GM23338 (cell line): ENCODE measurements around the gene MRPL37. TPM values are rescaled to one million over a fixed set of nuclear protein-coding genes. Genes with fewer than 3 reads are reported as not detected.

Experiments used
- ATAC-seq: fragments of 200-7000 bp; cut with Tn5 transposase; 3 replicates; pipeline ENCODE4 v1.9.1; 2020
- DNase-seq: peaks from one replicate; pipeline ENCODE4 v3.0.0-alpha.2; 2015; ENCODE audit warnings: low spot score
- H2AFZ ChIP-seq: fragments of 200-600 bp; sonication (generic); 2 replicates; pipeline ENCODE4 v1.8.0; 2016; ENCODE audit warnings: antibody characterized with exemption, mild to moderate bottlenecking, moderate library complexity
- H3F3A ChIP-seq: fragments of 200-600 bp; sonication (generic); replicated peaks from 2 replicates; pipeline ENCODE4 v1.8.0; 2017; ENCODE audit warnings: antibody characterized with exemption, mixed run types, low read depth
- H3K27ac ChIP-seq: fragments of 200-600 bp; sonication (generic); 2 replicates; pipeline ENCODE4 v1.6.1; 2016; ENCODE audit warnings: low read depth
- H3K27me3 ChIP-seq: fragments of 200-600 bp; sonication (generic); 2 replicates; pipeline ENCODE4 v1.8.0; 2016; ENCODE audit warnings: mild to moderate bottlenecking, mixed run types, moderate library complexity; ENCODE audit not compliant: insufficient read depth
- H3K36me3 ChIP-seq: fragments of 200-600 bp; sonication (generic); 2 replicates; pipeline ENCODE4 v1.8.0; 2016; ENCODE audit warnings: mild to moderate bottlenecking; ENCODE audit not compliant: insufficient read depth
- H3K4me1 ChIP-seq: fragments of 200-600 bp; sonication (generic); 2 replicates; pipeline ENCODE4 v1.8.0; 2016; ENCODE audit warnings: mild to moderate bottlenecking, moderate library complexity; ENCODE audit not compliant: insufficient read depth
- H3K4me2 ChIP-seq: fragments of 200-600 bp; sonication (generic); 2 replicates; pipeline ENCODE4 v1.7.1; 2017; ENCODE audit warnings: mixed run types
- H3K4me3 ChIP-seq: fragments of 200-600 bp; sonication (generic); 2 replicates; pipeline ENCODE4 v1.6.1; 2016; ENCODE audit warnings: mixed run types
- H3K79me2 ChIP-seq: fragments of 200-600 bp; sonication (generic); replicated peaks from 2 replicates; pipeline ENCODE4 v1.8.0; 2017; ENCODE audit warnings: mild to moderate bottlenecking; ENCODE audit not compliant: insufficient read depth
- H3K9me2 ChIP-seq: fragments of 200-600 bp; sonication (generic); 2 replicates; pipeline ENCODE4 v1.8.0; 2017; ENCODE audit not compliant: insufficient read depth
- H4K20me1 ChIP-seq: fragments of 200-600 bp; sonication (generic); replicated peaks from 2 replicates; pipeline ENCODE4 v1.8.0; 2017; ENCODE audit warnings: mild to moderate bottlenecking; ENCODE audit not compliant: insufficient read depth
- H3K27ac Mint-ChIP-seq: 2 replicates; pipeline ENCODE4 v1.8.0; 2020; ENCODE audit warnings: inconsistent platforms, mild to moderate bottlenecking, moderate library complexity, mixed read lengths
- H3K27me3 Mint-ChIP-seq: 3 replicates; pipeline ENCODE4 v1.8.0; 2022; ENCODE audit warnings: low read depth, mild to moderate bottlenecking, moderate library complexity, mixed read lengths, inconsistent platforms; ENCODE audit not compliant: insufficient read depth, poor library complexity
- H3K36me3 Mint-ChIP-seq: 3 replicates; pipeline ENCODE4 v1.8.0; 2021; ENCODE audit warnings: low read depth, mild to moderate bottlenecking, inconsistent platforms, moderate library complexity, mixed read lengths
- H3K4me1 Mint-ChIP-seq: 3 replicates; pipeline ENCODE4 v1.8.0; 2020; ENCODE audit warnings: mild to moderate bottlenecking, inconsistent platforms, mixed read lengths
- H3K4me3 Mint-ChIP-seq: 3 replicates; pipeline ENCODE4 v1.8.0; 2021; ENCODE audit warnings: moderate library complexity, mild to moderate bottlenecking, inconsistent platforms, mixed read lengths
- H3K9me3 Mint-ChIP-seq: 3 replicates; pipeline ENCODE4 v1.8.0; 2020; ENCODE audit warnings: moderate library complexity, mild to moderate bottlenecking, inconsistent platforms, mixed read lengths
- CREB1 ChIP-seq: fragments of 250-450 bp; sonication (Bioruptor Pico); IDR thresholded peaks from 2 replicates; pipeline ENCODE4 v1.5.0; 2020; ENCODE audit warnings: low read depth, mild to moderate bottlenecking, moderate library complexity
- EZH2 ChIP-seq: fragments of 200-600 bp; sonication (generic); IDR thresholded peaks from one replicate; pipeline ENCODE4 v1.8.0; 2017; ENCODE audit warnings: antibody characterized with exemption, mild to moderate bottlenecking, low read depth; ENCODE audit not compliant: unreplicated experiment
- EZH2phosphoT487 ChIP-seq: fragments of 200-600 bp; sonication (generic); IDR thresholded peaks from one replicate; pipeline ENCODE4 v1.8.1; 2018; ENCODE audit warnings: antibody characterized with exemption; ENCODE audit not compliant: unreplicated experiment
- JUNB ChIP-seq: IDR thresholded peaks from one replicate; pipeline ENCODE4 v1.6.1; 2016; ENCODE audit warnings: antibody characterized with exemption; ENCODE audit not compliant: unreplicated experiment
- NANOG ChIP-seq: IDR thresholded peaks from 2 replicates; pipeline ENCODE4 v1.6.1; 2016; ENCODE audit warnings: antibody characterized with exemption, borderline replicate concordance
- POLR2AphosphoS5 ChIP-seq: IDR thresholded peaks from 2 replicates; pipeline ENCODE4 v1.6.1; 2016; ENCODE audit warnings: antibody characterized with exemption, low read depth
- REST ChIP-seq: IDR thresholded peaks from one replicate; pipeline ENCODE4 v1.6.1; 2018; ENCODE audit warnings: antibody characterized with exemption; ENCODE audit not compliant: unreplicated experiment
- STAT1 ChIP-seq: IDR thresholded peaks from one replicate; pipeline ENCODE4 v1.6.1; 2016; ENCODE audit warnings: antibody characterized with exemption; ENCODE audit not compliant: unreplicated experiment
- ZNF331 ChIP-seq: fragments of 250-450 bp; sonication (Bioruptor Pico); IDR thresholded peaks from 2 replicates; pipeline ENCODE4 v1.5.0; 2020; ENCODE audit warnings: low read depth, mild to moderate bottlenecking, moderate library complexity
- ZNF462 ChIP-seq: fragments of 250-450 bp; sonication (Bioruptor Pico); IDR thresholded peaks from 2 replicates; pipeline ENCODE4 v1.5.0; 2020; ENCODE audit warnings: mild to moderate bottlenecking, moderate library complexity
- polyA plus RNA-seq: library from polyadenylated mRNA; unstranded; fragments of >200 nt; fragmentation: Nextera tagmentation; extraction: Ambion mirVana; gene quantifications from 2 replicates; pipeline ENCODE4 v1.2.1, GENCODE V29; 2016
- total RNA-seq: library from RNA; depleted of rRNA; stranded (reverse); fragments of >200 nt; shearing (Covaris generic); gene quantifications from 2 replicates; pipeline ENCODE4 v1.2.3, GENCODE V29; 2014
- TF ChIP-seq, protein P1 (sequence below), 2 experiments: fragments of 200-600 bp in 1 of 2; sonication (generic) in 1 of 2; conservative IDR thresholded peaks; 2 replicates each; pipeline versions ENCODE4 v1.5.1 to v1.6.1; 2016 to 2017; ENCODE audit warnings: antibody characterized with exemption in 2 of 2, low read depth in 2 of 2, mild to moderate bottlenecking in 2 of 2, moderate library complexity in 1 of 2
- TF ChIP-seq, protein P2 (sequence below): IDR thresholded peaks from 2 replicates; pipeline ENCODE4 v1.6.1; 2016; ENCODE audit warnings: antibody characterized with exemption

MRPL37 gene
- total and polyA plus RNA-seq, 2 experiments from 2014 or later = 130 to 155 TPM

DNA sequence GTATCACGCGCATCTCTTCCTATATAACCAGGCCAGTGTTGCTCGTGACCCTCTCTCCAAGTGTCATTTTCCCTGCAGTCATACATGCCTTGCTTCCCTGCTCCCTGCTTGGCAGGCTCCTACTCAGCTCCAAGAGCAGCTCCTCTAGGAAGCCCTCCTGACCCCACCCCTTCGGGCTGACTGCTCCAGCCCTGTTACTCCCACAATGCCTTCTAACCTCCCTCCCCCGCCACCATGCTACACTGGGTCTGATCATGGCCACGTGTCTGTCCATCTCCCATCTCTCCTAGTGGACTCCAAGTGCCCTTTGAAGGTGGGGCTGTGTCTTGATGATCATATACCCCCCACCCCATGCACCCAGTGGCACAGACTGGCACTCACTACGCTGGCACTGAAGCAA lies 44.7 kb downstream of the MRPL37 start:
- H3K27ac ChIP-seq = no peak overlapping the region
- DNase-seq = no peak
- H3F3A ChIP-seq = no peaks in the 10 kb centered on the region
- H3K79me2 ChIP-seq = no peaks in the 10 kb centered on the region
- H3K4me1 ChIP-seq = no peaks in the 10 kb centered on the region
- peaks cover 7% of the 10 kb centered on the region; the same call in 1 of the 2 replicates for H3K36me3 ChIP-seq
- Mint-ChIP-seq H3K4me3 (no peak overlapping the region), H3K36me3 (peaks cover 35% of the 10 kb centered on the region), H3K4me1 (no peaks in the 10 kb centered on the region), H3K27me3 (peaks cover 8% of the 10 kb centered on the region), H3K9me3 (no peaks in the 10 kb centered on the region), H3K27ac (no peak overlapping the region)
- no peak for ATAC-seq
- no peaks in the 10 kb centered on the region for H3K27me3 ChIP-seq
- H3K4me3 ChIP-seq = no peak overlapping the region
- H2AFZ ChIP-seq = no peak overlapping the region
- H3K9me2 ChIP-seq = no peaks in the 10 kb centered on the region
- no peak overlapping the region for H3K4me2 ChIP-seq
- TF ChIP-seq STAT1 = no peak
- TF ChIP-seq CREB1 (CRISPR knock-in tag) = no peak
- TF ChIP-seq ZNF331 (CRISPR knock-in tag) = no peak
- no peak for TF ChIP-seq EZH2phosphoT487
- TF ChIP-seq REST = no peak
- TF ChIP-seq EZH2 = no peak
- TF ChIP-seq POLR2AphosphoS5 = no peak
- TF ChIP-seq, protein P1, sequence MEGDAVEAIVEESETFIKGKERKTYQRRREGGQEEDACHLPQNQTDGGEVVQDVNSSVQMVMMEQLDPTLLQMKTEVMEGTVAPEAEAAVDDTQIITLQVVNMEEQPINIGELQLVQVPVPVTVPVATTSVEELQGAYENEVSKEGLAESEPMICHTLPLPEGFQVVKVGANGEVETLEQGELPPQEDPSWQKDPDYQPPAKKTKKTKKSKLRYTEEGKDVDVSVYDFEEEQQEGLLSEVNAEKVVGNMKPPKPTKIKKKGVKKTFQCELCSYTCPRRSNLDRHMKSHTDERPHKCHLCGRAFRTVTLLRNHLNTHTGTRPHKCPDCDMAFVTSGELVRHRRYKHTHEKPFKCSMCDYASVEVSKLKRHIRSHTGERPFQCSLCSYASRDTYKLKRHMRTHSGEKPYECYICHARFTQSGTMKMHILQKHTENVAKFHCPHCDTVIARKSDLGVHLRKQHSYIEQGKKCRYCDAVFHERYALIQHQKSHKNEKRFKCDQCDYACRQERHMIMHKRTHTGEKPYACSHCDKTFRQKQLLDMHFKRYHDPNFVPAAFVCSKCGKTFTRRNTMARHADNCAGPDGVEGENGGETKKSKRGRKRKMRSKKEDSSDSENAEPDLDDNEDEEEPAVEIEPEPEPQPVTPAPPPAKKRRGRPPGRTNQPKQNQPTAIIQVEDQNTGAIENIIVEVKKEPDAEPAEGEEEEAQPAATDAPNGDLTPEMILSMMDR (conservative IDR thresholded peaks at IDR 0.05; ENCODE audit: low read depth in 2 of 2) = no peak
- TF ChIP-seq, protein P2, sequence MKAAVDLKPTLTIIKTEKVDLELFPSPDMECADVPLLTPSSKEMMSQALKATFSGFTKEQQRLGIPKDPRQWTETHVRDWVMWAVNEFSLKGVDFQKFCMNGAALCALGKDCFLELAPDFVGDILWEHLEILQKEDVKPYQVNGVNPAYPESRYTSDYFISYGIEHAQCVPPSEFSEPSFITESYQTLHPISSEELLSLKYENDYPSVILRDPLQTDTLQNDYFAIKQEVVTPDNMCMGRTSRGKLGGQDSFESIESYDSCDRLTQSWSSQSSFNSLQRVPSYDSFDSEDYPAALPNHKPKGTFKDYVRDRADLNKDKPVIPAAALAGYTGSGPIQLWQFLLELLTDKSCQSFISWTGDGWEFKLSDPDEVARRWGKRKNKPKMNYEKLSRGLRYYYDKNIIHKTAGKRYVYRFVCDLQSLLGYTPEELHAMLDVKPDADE = no peak
- no peak for TF ChIP-seq NANOG
- no peak for TF ChIP-seq ZNF462 (CRISPR knock-in tag)
- no peak for TF ChIP-seq JUNB
- H4K20me1 ChIP-seq = peaks cover 3% of the 10 kb centered on the region; the same call in 1 of the 2 replicates
